Esophagus muscularis mucosa (tissue), 4 donors: ENCODE data around the gene SMIM35. TPM values are rescaled to one million over a fixed set of nuclear protein-coding genes. Genes with fewer than 3 reads are reported as not detected.
A peak's percentile ranks its signal among the peaks of the same experiment; 100 is the strongest.

Experiments
- DNase-seq: peaks from one replicate; pipeline ENCODE4 v3.0.0-alpha.2; 2017; ENCODE audit errors: extremely low spot score
- H3K27ac ChIP-seq, 4 donors: fragments of 200-600 bp; sonication (generic); replicated peaks in 1 of 4; 1 replicate in 3 of 4; 2 replicates in 1 of 4; pipeline ENCODE4 v1.5.1; 2016 to 2019; ENCODE audit warnings: mild to moderate bottlenecking in 1 of 4
- H3K27me3 ChIP-seq, 4 donors: fragments of 200-600 bp; sonication (generic); one replicate each; pipeline versions ENCODE4 v1.5.1 to v1.6.0; 2016 to 2019
- H3K36me3 ChIP-seq, 4 donors: fragments of 200-600 bp; sonication (generic); one replicate each; pipeline ENCODE4 v1.5.1; 2016 to 2019
- H3K4me1 ChIP-seq, 4 donors: fragments of 200-600 bp; sonication (generic); one replicate each; pipeline ENCODE4 v1.5.1; 2016 to 2019
- H3K4me3 ChIP-seq, 4 donors: fragments of 200-600 bp; sonication (generic); 1 replicate in 2 of 4; 2 replicates in 2 of 4; pipeline ENCODE4 v1.5.1; 2016 to 2019; ENCODE audit warnings: mild to moderate bottlenecking in 4 of 4, moderate library complexity in 1 of 4
- H3K9me3 ChIP-seq, 4 donors: fragments of 200-600 bp; sonication (generic); 1 replicate in 3 of 4; 2 replicates in 1 of 4; pipeline ENCODE4 v1.5.1; 2016 to 2019
- EP300 ChIP-seq: sonication (generic); formaldehyde crosslinking; IDR thresholded peaks from one replicate; pipeline ENCODE4 v1.6.1; 2017; ENCODE audit warnings: antibody characterized with exemption
- POLR2A ChIP-seq: fragments of 450-650 bp; IDR thresholded peaks from one replicate; pipeline ENCODE4 v1.6.1; 2017; ENCODE audit warnings: antibody characterized with exemption, moderate library complexity, mild to moderate bottlenecking, low read depth
- POLR2AphosphoS5 ChIP-seq, 2 donors: sonication (generic); formaldehyde crosslinking; IDR thresholded peaks; one replicate each; pipeline ENCODE4 v1.6.1; 2017; ENCODE audit warnings: antibody characterized with exemption in 2 of 2
- WGBS: methylation state at CpG from one replicate; pipeline ENCODE4 v1.1.5; 2018; 5-methylcytosine and 5-hydroxymethylcytosine counted together
- intact Hi-C: fragments of 100-400 bp; cut with DNase I; formaldehyde crosslinking; loops from one replicate; pipeline ENCODE4 v1.15.1; 2023
- total RNA-seq, 4 donors: library from RNA; depleted of rRNA; stranded (reverse); fragments of >200 nt; gene quantifications; one replicate each; pipeline versions ENCODE4 v1.1.0 to v1.2.1, GENCODE V29; 2016
- TF ChIP-seq, protein P1 (sequence below), 3 experiments: fragments of 200-600 bp in 2 of 3; fragments of 450-650 bp in 1 of 3; sonication (generic) in 2 of 3; IDR thresholded peaks; one replicate each; pipeline ENCODE4 v1.5.1; 2017 to 2019; ENCODE audit warnings: antibody characterized with exemption in 3 of 3, mild to moderate bottlenecking in 2 of 3, moderate library complexity in 1 of 3

The SMIM35 gene
- total RNA-seq, 4 donors from 2014 or later: not detected

DNA sequence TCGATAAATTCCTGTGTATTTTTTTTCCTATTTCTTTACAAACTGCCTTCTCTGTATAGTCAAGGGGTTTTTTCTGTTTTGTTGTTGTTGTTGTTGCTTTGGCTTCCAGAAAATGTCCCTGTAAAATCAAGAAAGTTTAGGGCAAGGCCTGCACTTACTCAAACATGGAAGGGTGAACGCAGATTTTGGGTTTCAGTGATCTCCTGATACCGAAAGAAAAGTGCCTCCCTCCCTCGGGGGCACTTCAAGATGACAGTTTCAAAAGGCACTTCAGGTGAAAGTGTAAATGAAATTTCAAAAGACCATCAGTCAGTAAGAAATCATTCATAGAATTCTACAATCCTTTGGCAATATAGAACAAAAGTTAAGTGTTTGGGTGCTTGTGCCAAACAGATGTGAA lies 53.3 kb downstream of the SMIM35 start:
- H3K36me3 ChIP-seq: no peaks in the 10 kb centered on the region
- intact Hi-C loops: no loop called here
- H3K27me3 ChIP-seq: peaks cover 0 to 21% (median 3%) of the 10 kb centered on the region in 4 donors
- H3K9me3 ChIP-seq: no peaks in the 10 kb centered on the region
- WGBS: 84% methylated on average over 4 of the region's 4 CpGs
- no peaks in the 10 kb centered on the region for H3K4me1 ChIP-seq
- DNase-seq: peak; percentile 12
- H3K4me3 ChIP-seq: no peak overlapping the region
- no peak overlapping the region for H3K27ac ChIP-seq
- TF ChIP-seq POLR2A: no peak
- TF ChIP-seq, protein P1, sequence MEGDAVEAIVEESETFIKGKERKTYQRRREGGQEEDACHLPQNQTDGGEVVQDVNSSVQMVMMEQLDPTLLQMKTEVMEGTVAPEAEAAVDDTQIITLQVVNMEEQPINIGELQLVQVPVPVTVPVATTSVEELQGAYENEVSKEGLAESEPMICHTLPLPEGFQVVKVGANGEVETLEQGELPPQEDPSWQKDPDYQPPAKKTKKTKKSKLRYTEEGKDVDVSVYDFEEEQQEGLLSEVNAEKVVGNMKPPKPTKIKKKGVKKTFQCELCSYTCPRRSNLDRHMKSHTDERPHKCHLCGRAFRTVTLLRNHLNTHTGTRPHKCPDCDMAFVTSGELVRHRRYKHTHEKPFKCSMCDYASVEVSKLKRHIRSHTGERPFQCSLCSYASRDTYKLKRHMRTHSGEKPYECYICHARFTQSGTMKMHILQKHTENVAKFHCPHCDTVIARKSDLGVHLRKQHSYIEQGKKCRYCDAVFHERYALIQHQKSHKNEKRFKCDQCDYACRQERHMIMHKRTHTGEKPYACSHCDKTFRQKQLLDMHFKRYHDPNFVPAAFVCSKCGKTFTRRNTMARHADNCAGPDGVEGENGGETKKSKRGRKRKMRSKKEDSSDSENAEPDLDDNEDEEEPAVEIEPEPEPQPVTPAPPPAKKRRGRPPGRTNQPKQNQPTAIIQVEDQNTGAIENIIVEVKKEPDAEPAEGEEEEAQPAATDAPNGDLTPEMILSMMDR (IDR thresholded peaks at IDR 0.05): no peak
- TF ChIP-seq EP300: no peak

DNA sequence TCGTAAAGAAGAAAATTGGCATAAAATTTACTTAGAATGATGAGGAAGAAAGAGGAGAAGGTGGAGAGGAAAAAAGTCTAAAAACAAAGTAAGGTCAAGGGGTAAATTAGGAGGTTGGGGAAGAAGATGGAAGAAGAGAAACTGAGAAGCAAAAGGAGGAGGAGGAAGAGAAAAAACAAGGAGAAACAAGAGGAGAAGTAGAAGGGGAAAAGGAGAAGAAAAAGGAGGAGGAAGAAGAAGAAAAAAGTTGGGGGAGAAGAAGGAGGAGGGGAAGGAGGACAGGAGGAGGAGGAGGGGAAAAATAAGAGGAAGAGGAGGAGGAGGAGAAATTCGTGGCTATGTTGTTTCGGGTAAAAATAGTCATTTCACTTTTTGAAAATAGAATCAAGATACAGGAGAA lies 58.1 kb downstream of the SMIM35 start:
- H3K27me3 ChIP-seq: peaks cover 0 to 7% (median 0%) of the 10 kb centered on the region in 4 donors
- TF ChIP-seq EP300 (no peak), POLR2AphosphoS5 (IDR thresholded peaks at IDR 0.05) (no peak), POLR2A (no peak)
- TF ChIP-seq, protein P1 (IDR thresholded peaks at IDR 0.05): no peak
- H3K4me3 ChIP-seq: no peak overlapping the region
- WGBS: 63% methylated on average over 3 of the region's 3 CpGs
- DNase-seq: no peak
- no peak overlapping the region for H3K27ac ChIP-seq
- intact Hi-C loops: no loop called here
- H3K36me3 ChIP-seq: no peaks in the 10 kb centered on the region
- H3K4me1 ChIP-seq: no peaks in the 10 kb centered on the region
- H3K9me3 ChIP-seq: no peaks in the 10 kb centered on the region

DNA sequence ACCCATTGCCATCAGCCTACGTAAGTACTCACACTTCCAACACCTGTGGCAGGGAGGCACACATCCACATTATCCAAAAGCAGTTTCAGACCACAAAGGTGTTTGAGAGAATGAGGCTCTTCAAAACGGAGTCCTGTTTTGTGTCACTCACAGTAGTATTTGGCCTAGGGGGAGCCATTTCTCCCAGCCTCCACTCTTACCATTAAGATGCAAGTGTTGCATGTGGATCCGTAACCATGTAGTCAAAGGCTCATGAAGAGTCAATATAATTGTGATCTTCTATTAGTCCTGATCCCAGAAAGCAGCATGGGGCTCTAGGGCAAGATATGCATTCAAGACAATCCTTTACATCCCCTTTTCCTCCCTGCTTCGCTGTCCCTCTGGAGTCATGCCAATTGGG lies 59.1 kb downstream of the SMIM35 start:
- Histone ChIP-seq H3K4me1 (no peaks in the 10 kb centered on the region), H3K27ac (no peak overlapping the region), H3K4me3 (no peak overlapping the region), H3K9me3 (no peaks in the 10 kb centered on the region), H3K36me3 (no peaks in the 10 kb centered on the region), H3K27me3 (peaks cover 0 to 7% (median 0%) of the 10 kb centered on the region in 4 donors)
- TF ChIP-seq POLR2A (no peak), EP300 (no peak), POLR2AphosphoS5 (IDR thresholded peaks at IDR 0.05) (no peak)
- TF ChIP-seq, protein P1 (IDR thresholded peaks at IDR 0.05): no peak
- DNase-seq: peak; percentile 81
- intact Hi-C loops: no loop called here
- 73% methylated on average over 4 of the region's 4 CpGs for WGBS

DNA sequence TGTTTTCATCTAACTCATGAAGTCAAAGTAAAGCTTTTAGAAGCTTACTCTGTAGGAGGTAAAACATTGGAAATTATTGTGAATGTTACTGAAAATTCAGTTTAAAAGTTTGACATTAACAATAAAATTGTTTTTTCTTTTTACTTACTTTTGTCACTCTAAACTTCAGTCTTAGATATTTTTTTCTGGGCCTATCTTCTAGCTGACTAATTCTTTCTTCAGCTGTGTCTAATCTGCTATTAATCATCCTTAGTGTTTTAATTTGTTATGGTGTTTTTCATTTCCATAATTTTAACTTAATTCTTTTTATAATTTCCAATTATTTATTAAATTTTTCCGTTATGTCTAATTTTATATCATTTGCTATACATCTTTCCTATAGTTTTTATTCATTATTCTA lies 65.6 kb downstream of the SMIM35 start:
- Histone ChIP-seq H3K4me1 (no peaks in the 10 kb centered on the region), H3K4me3 (no peak overlapping the region), H3K27me3 (no peaks in the 10 kb centered on the region), H3K27ac (no peak overlapping the region), H3K36me3 (no peaks in the 10 kb centered on the region), H3K9me3 (peaks cover 0 to 15% (median 7%) of the 10 kb centered on the region in 4 donors)
- intact Hi-C loops: no loop called here
- TF ChIP-seq EP300: no peak
- TF ChIP-seq POLR2A: no peak
- TF ChIP-seq POLR2AphosphoS5 (IDR thresholded peaks at IDR 0.05): no peak
- TF ChIP-seq, protein P1 (IDR thresholded peaks at IDR 0.05): no peak
- WGBS: 93% methylated on average over 1 of the region's 1 CpG
- DNase-seq: no peak

DNA sequence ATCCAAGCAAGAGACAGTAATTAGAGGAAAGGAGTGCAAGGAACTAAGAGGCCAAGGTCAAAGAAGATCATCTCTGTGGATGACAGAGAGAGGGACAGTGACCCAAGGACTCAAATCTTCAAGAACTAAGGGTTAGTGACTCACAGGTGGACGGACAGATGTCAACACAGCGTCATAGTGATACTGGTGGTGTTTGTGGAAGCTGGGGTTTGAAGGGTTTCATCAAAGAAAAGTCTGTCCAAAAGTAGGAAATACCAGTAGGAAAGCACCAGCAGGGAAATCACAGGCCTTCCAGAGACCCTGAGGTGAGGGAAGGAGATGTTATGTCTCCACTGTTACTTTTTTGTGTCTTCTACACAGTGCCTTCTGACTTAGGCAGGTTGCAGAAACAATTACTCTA lies 68.4 kb downstream of the SMIM35 start:
- WGBS: 94% methylated on average over 2 of the region's 2 CpGs
- Histone ChIP-seq H3K4me3 (no peak overlapping the region), H3K27me3 (peaks cover 0 to 14% (median 0%) of the 10 kb centered on the region in 4 donors), H3K36me3 (no peaks in the 10 kb centered on the region), H3K4me1 (peaks cover 0 to 1% (median 0%) of the 10 kb centered on the region in 4 donors), H3K9me3 (peaks cover 0 to 15% (median 7%) of the 10 kb centered on the region in 4 donors), H3K27ac (no peak overlapping the region)
- no peak for TF ChIP-seq POLR2AphosphoS5 (IDR thresholded peaks at IDR 0.05)
- TF ChIP-seq, protein P1 (IDR thresholded peaks at IDR 0.05): no peak
- no peak for TF ChIP-seq EP300
- no peak for TF ChIP-seq POLR2A
- peak; percentile 64 for DNase-seq
- intact Hi-C loops: no loop called here
